WI38 (cell line): ENCODE data around the gene TEAD4.

Experiments
- H3K4me3 ChIP-seq: 2 replicates; pipeline ENCODE4 v1.5.1; 2011; ENCODE audit warnings: low read depth, mild to moderate bottlenecking, control low read depth, low read length
- CTCF ChIP-seq: IDR thresholded peaks from 2 replicates; pipeline ENCODE4 v1.5.1; 2012; ENCODE audit warnings: low read depth, mild to moderate bottlenecking, control low read depth, low read length

The TEAD4 gene

GRCh38 chr12:3022961-3023360 is 63.8 kb downstream of the TEAD4 start:
- no peak for TF ChIP-seq CTCF
- H3K4me3 ChIP-seq, result no peak overlapping the region

- no peak for TF ChIP-seq CTCF
- H3K4me3 ChIP-seq, result no peak overlapping the region
Observed at GRCh38 chr12:3028108-3028507, 68.9 kb downstream of the TEAD4 start.

GRCh38 chr12:3030821-3031429 is 71.7 kb downstream of the TEAD4 start:
- H3K4me3 ChIP-seq, result no peak overlapping the region
- no peak for TF ChIP-seq CTCF

DNA sequence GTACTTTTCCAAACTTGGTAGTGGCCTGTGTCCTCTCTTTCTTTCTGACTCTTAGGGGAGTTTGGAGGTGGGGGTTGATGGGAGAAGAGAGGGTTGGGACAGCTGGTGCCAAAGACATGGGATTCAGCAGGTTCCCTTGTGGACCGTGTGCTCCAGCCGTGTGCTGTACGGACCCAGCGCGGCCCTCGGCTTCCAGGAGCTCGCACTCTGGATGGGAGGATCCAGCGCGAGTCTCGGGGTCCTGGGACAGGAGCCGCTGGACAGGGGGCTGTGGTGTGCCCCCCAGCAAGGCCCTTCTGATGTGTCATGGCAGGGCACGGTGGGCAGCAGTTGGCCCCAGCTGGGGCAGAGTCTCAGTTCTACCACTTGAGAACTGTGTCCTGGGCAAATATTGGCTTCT is 73.0 kb downstream of the TEAD4 start:
- no peak overlapping the region for H3K4me3 ChIP-seq
- TF ChIP-seq CTCF, result no peak

- no peak for TF ChIP-seq CTCF
Observed at GRCh38 chr12:3032770-3033538, 73.8 kb downstream of the TEAD4 start.

GRCh38 chr12:3033539-3033867 is 74.3 kb downstream of the TEAD4 start:
- TF ChIP-seq CTCF, result no peak
- H3K4me3 ChIP-seq, result no peak overlapping the region

More at GRCh38 chr12:3032770-3033538, 73.8 kb downstream of the TEAD4 start:
- no peak overlapping the region for H3K4me3 ChIP-seq

DNA sequence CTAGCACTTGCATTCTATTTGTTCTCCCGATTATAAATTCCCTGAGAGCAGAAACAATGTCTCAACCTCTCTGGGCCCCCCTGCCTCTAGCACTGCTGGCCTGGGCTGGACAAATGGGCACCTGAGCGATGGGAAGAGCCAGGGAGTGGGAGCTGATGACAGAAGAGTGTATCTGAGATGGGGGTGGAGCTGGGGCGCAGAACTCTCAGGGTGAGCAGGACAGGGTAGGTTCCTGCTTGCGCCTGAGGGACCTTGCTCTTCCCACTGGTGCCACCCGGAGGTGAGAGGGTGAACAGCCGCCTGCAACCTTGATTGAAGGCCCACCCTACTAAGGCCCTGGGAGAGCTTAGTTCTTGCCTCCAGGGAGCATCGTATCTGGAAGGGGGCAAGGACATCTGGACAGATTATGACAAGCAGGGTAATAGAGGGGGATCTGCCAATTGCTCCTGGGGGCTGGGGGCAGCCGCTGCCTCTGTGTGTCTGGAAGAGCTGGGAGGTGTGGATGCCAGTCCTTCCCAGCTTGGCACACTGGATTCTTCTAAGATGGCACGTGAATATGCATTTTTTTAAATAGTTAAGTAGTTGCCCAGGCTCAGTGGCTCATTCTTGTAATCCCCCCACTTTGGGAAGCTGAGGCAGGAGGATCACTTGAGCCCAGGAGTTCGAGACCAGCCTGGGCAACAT is 75.0 kb downstream of the TEAD4 start:
- no peak overlapping the region for H3K4me3 ChIP-seq

More for the DNA sequence above, 75.0 kb downstream of the TEAD4 start:
- TF ChIP-seq CTCF, result peak; percentile 87
